ENCODE measurements around the gene SMPD1.

SMPD1 gene

DNA sequence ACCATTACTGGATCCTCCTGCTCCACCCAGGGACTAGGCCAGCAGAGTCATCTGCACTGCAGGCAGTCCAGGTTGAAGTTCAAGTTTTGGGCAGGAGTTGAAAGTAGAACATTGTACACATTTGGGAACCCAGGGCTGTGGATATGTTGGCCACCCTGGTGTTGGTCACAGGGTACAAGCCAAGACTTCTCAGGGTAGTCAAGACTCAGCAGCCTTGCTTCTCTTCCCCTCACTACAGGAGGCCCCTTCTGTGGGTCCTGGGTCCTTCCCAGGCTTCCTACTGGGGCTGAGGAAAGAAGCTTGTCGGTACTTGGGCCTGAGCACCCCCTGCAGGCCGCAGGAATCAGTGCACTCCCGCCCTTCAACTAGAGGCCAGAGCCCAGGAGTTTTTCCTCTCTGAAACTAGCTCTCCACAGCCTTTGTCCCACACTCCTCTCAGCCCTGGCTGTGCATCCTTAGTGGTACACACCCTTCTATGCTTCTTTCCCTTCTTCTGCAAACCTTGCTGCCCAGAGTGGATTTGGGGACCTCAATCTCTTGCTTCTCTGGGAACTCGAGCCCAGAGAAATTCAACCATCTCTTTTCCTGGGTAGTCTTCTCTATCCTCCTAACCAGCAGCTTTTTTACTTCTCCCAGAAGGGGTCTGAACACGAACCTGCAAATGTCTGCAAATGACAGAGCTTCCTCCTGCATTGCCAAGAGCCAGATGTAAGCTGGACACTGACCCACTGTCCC is 53.2 kb downstream of the SMPD1 start:
- H3K27ac ChIP-seq = no peak overlapping the region
- no peak for TF ChIP-seq ZFX (IDR thresholded peaks at IDR 0.05)
- TF ChIP-seq, protein P1, sequence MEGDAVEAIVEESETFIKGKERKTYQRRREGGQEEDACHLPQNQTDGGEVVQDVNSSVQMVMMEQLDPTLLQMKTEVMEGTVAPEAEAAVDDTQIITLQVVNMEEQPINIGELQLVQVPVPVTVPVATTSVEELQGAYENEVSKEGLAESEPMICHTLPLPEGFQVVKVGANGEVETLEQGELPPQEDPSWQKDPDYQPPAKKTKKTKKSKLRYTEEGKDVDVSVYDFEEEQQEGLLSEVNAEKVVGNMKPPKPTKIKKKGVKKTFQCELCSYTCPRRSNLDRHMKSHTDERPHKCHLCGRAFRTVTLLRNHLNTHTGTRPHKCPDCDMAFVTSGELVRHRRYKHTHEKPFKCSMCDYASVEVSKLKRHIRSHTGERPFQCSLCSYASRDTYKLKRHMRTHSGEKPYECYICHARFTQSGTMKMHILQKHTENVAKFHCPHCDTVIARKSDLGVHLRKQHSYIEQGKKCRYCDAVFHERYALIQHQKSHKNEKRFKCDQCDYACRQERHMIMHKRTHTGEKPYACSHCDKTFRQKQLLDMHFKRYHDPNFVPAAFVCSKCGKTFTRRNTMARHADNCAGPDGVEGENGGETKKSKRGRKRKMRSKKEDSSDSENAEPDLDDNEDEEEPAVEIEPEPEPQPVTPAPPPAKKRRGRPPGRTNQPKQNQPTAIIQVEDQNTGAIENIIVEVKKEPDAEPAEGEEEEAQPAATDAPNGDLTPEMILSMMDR (conservative IDR thresholded peaks at IDR 0.05) = peak; percentile 87
